ENCODE data around the gene RNF187. TPM values are rescaled to one million over a fixed set of nuclear protein-coding genes. Genes with fewer than 3 reads are reported as not detected.

The RNF187 gene
- total and polyA plus RNA-seq, 10 of the 15 experiments (the other 5 are each of a cell fraction or from before 2014, with no cell fraction given), result 2.6 to 116 (median 29.5) TPM

GRCh38 chr1:228459091-228459993 is 27.8 kb upstream of the RNF187 start:
- 15% methylated on average over 41 of the region's 41 CpGs for WGBS (ENCODE audit: insufficient coverage, insufficient replicate concordance, low lambda C conversion rate, missing lambda C conversion rate)
- peak overlapping the region; percentile 24 for H3K9ac ChIP-seq (ENCODE audit: control insufficient read depth, insufficient read depth, low read length)
- no TSS peak for BruUV-seq (replicated peaks)
- DNase-seq (ENCODE audit: low read depth, low spot score) (no peak), ATAC-seq (peak; percentile 59), FAIRE-seq (no peak)
- no peaks in the 10 kb centered on the region for H3K36me3 ChIP-seq (ENCODE audit: control insufficient read depth in 2 of 2, insufficient read depth in 2 of 2, low read length in 1 of 2)
- peak overlapping the region; percentile 45 for H3K27ac ChIP-seq (ENCODE audit: control insufficient read depth, insufficient read depth)
- intact Hi-C loops (cut with micrococcal nuclease; ENCODE audit: unreplicated experiment), result loop anchor here (5.0 kb wide), 1 partner anchor 327 kb away; no protein-coding TSS in a partner anchor
- ChIA-PET SMC1A (ENCODE audit: uncharacterized antibody, unreplicated experiment) (no interaction called here), RAD21 (ENCODE audit: unreplicated experiment) (no interaction called here), POLR2A (interaction anchor here (1.1 to 1.3 kb wide), 3 partner anchors 9 to 27 kb away, joined by 3 to 4 read pairs (median 4); no protein-coding TSS in a partner anchor), CTCF (interaction anchor here (0.6 to 0.9 kb wide), 3 partner anchors 39 to 328 kb away, joined by 3 to 4 read pairs (median 3); no protein-coding TSS in a partner anchor)
- peak overlapping the region; percentile 60 for H3K4me2 ChIP-seq (ENCODE audit: control insufficient read depth, insufficient read depth)
- peaks cover 16% of the 10 kb centered on the region for H3K79me2 ChIP-seq (ENCODE audit: control insufficient read depth, insufficient read depth, low read length)
- H3K27me3 ChIP-seq (replicated peaks in 1 of 2; ENCODE audit: control insufficient read depth in 2 of 2, insufficient read depth in 2 of 2, low read length in 1 of 2), result no peaks in the 10 kb centered on the region; a peak in 1 of 4 replicates
- H3K9me3 ChIP-seq (replicated peaks; ENCODE audit: control insufficient read depth, insufficient read depth, low read length), result no peaks in the 10 kb centered on the region
- in situ Hi-C loops (cut with MboI), result no loop called here
- H3K4me1 ChIP-seq (ENCODE audit: control insufficient read depth, insufficient read depth, low read length), result no peaks in the 10 kb centered on the region
- peak overlapping the region; percentile 64 for H3K4me3 ChIP-seq
- no peaks in the 10 kb centered on the region for H4K20me1 ChIP-seq (ENCODE audit: control insufficient read depth, insufficient read depth)
- H2AFZ ChIP-seq (ENCODE audit: control insufficient read depth, low read depth, low read length), result peak overlapping the region; percentile 61
- TF ChIP-seq, protein P1, sequence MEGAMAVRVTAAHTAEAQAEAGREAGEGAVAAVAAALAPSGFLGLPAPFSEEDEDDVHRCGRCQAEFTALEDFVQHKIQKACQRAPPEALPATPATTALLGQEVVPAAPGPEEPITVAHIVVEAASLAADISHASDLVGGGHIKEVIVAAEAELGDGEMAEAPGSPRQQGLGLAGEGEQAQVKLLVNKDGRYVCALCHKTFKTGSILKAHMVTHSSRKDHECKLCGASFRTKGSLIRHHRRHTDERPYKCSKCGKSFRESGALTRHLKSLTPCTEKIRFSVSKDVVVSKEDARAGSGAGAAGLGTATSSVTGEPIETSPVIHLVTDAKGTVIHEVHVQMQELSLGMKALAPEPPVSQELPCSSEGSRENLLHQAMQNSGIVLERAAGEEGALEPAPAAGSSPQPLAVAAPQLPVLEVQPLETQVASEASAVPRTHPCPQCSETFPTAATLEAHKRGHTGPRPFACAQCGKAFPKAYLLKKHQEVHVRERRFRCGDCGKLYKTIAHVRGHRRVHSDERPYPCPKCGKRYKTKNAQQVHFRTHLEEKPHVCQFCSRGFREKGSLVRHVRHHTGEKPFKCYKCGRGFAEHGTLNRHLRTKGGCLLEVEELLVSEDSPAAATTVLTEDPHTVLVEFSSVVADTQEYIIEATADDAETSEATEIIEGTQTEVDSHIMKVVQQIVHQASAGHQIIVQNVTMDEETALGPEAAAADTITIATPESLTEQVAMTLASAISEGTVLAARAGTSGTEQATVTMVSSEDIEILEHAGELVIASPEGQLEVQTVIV (IDR thresholded peaks at IDR 0.05; ENCODE audit: borderline replicate concordance, partially characterized antibody), result no peak
- TF ChIP-seq LARP7 (IDR thresholded peaks at IDR 0.05) (no peak), ATF7 (IDR thresholded peaks at IDR 0.05; ENCODE audit: low read depth) (no peak), ZNF622 (IDR thresholded peaks at IDR 0.05) (no peak), CHD1 (IDR thresholded peaks at IDR 0.05; ENCODE audit: low read depth, low read length) (no peak), CREM (IDR thresholded peaks at IDR 0.05; ENCODE audit: low read depth) (0 out of 2 replicates have a peak, but pooled peaks have one; percentile 33), TCF7 (IDR thresholded peaks at IDR 0.05; ENCODE audit: borderline replicate concordance) (no peak), EED (IDR thresholded peaks at IDR 0.05; ENCODE audit: low read depth) (peak; percentile 21; the same call in 1 of the 2 replicates), CBX3 (IDR thresholded peaks at IDR 0.05; ENCODE audit: borderline replicate concordance, low read depth) (no peak), CBX5 (IDR thresholded peaks at IDR 0.05; ENCODE audit: low read depth) (no peak), ZBED1 (IDR thresholded peaks at IDR 0.05; ENCODE audit: borderline replicate concordance) (no peak), ZSCAN29 (IDR thresholded peaks at IDR 0.05) (no peak), PML (IDR thresholded peaks at IDR 0.05; ENCODE audit: low read length) (0 out of 2 replicates have a peak, but pooled peaks have one; percentile 12)
- TF ChIP-seq, protein P2, sequence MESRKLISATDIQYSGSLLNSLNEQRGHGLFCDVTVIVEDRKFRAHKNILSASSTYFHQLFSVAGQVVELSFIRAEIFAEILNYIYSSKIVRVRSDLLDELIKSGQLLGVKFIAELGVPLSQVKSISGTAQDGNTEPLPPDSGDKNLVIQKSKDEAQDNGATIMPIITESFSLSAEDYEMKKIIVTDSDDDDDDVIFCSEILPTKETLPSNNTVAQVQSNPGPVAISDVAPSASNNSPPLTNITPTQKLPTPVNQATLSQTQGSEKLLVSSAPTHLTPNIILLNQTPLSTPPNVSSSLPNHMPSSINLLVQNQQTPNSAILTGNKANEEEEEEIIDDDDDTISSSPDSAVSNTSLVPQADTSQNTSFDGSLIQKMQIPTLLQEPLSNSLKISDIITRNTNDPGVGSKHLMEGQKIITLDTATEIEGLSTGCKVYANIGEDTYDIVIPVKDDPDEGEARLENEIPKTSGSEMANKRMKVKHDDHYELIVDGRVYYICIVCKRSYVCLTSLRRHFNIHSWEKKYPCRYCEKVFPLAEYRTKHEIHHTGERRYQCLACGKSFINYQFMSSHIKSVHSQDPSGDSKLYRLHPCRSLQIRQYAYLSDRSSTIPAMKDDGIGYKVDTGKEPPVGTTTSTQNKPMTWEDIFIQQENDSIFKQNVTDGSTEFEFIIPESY (IDR thresholded peaks at IDR 0.05), result no peak
- TF ChIP-seq, protein P3, sequence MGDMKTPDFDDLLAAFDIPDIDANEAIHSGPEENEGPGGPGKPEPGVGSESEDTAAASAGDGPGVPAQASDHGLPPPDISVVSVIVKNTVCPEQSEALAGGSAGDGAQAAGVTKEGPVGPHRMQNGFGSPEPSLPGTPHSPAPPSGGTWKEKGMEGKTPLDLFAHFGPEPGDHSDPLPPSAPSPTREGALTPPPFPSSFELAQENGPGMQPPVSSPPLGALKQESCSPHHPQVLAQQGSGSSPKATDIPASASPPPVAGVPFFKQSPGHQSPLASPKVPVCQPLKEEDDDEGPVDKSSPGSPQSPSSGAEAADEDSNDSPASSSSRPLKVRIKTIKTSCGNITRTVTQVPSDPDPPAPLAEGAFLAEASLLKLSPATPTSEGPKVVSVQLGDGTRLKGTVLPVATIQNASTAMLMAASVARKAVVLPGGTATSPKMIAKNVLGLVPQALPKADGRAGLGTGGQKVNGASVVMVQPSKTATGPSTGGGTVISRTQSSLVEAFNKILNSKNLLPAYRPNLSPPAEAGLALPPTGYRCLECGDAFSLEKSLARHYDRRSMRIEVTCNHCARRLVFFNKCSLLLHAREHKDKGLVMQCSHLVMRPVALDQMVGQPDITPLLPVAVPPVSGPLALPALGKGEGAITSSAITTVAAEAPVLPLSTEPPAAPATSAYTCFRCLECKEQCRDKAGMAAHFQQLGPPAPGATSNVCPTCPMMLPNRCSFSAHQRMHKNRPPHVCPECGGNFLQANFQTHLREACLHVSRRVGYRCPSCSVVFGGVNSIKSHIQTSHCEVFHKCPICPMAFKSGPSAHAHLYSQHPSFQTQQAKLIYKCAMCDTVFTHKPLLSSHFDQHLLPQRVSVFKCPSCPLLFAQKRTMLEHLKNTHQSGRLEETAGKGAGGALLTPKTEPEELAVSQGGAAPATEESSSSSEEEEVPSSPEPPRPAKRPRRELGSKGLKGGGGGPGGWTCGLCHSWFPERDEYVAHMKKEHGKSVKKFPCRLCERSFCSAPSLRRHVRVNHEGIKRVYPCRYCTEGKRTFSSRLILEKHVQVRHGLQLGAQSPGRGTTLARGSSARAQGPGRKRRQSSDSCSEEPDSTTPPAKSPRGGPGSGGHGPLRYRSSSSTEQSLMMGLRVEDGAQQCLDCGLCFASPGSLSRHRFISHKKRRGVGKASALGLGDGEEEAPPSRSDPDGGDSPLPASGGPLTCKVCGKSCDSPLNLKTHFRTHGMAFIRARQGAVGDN (IDR thresholded peaks at IDR 0.05), result no peak
